Measurements from ENCODE around the gene PDGFRB. TPM values are rescaled to one million over a fixed set of nuclear protein-coding genes. Genes with fewer than 3 reads are reported as not detected.

Gene PDGFRB
- total RNA-seq, 1 donor from 2014 or later: 86.6 TPM

GRCh38 chr5:150142185-150142958, 13.3 kb downstream of the PDGFRB start:
- no peaks in the 10 kb centered on the region for H3K27me3 ChIP-seq (ENCODE audit: control insufficient read depth in 3 of 3, insufficient read depth in 3 of 3, low read length in 3 of 3)
- H3K9me3 ChIP-seq (ENCODE audit: control insufficient read depth in 3 of 3, low read length in 3 of 3): no peaks in the 10 kb centered on the region
- peaks cover 55 to 71% (median 56%) of the 10 kb centered on the region in 3 donors for H3K4me1 ChIP-seq (ENCODE audit: control insufficient read depth in 3 of 3, insufficient read depth in 3 of 3, low read length in 3 of 3)
- H3K27ac ChIP-seq (ENCODE audit: low read depth, low read length): peak overlapping the region; percentile 82
- H3K9ac ChIP-seq (ENCODE audit: low read depth in 1 of 3, low read length in 3 of 3): peak overlapping the region in 1 of 3 donors; percentile 60
- no peaks in the 10 kb centered on the region for H3K36me3 ChIP-seq (ENCODE audit: control insufficient read depth in 3 of 3, insufficient read depth in 3 of 3, low read length in 3 of 3)
- H3K4me3 ChIP-seq (ENCODE audit: low read length in 3 of 3): no peak overlapping the region

- Histone ChIP-seq H3K27me3 (ENCODE audit: control insufficient read depth in 3 of 3, insufficient read depth in 3 of 3, low read length in 3 of 3) (no peaks in the 10 kb centered on the region), H3K36me3 (ENCODE audit: control insufficient read depth in 3 of 3, insufficient read depth in 3 of 3, low read length in 3 of 3) (no peaks in the 10 kb centered on the region), H3K4me1 (ENCODE audit: control insufficient read depth in 3 of 3, insufficient read depth in 3 of 3, low read length in 3 of 3) (peaks cover 60 to 77% (median 62%) of the 10 kb centered on the region in 3 donors), H3K9ac (ENCODE audit: low read depth in 1 of 3, low read length in 3 of 3) (peak overlapping the region in 1 of 3 donors; percentile 60), H3K27ac (ENCODE audit: low read depth, low read length) (peak overlapping the region; percentile 82), H3K9me3 (ENCODE audit: control insufficient read depth in 3 of 3, low read length in 3 of 3) (no peaks in the 10 kb centered on the region), H3K4me3 (ENCODE audit: low read length in 3 of 3) (peak overlapping the region in 1 of 3 donors; percentile 13)
These were observed 14.0 kb downstream of the PDGFRB start for GRCh38 chr5:150141544-150142184.

- peak overlapping the region in 2 of 3 donors; percentile 27 to 29 for H3K4me3 ChIP-seq (ENCODE audit: low read length in 3 of 3)
- peaks cover 0 to 3% (median 0%) of the 10 kb centered on the region in 3 donors for H3K36me3 ChIP-seq (ENCODE audit: control insufficient read depth in 3 of 3, insufficient read depth in 3 of 3, low read length in 3 of 3)
- peak overlapping the region; percentile 82 for H3K27ac ChIP-seq (ENCODE audit: low read depth, low read length)
- H3K27me3 ChIP-seq (ENCODE audit: control insufficient read depth in 3 of 3, insufficient read depth in 3 of 3, low read length in 3 of 3): no peaks in the 10 kb centered on the region
- H3K9ac ChIP-seq (ENCODE audit: low read depth in 1 of 3, low read length in 3 of 3): peak overlapping the region in 1 of 3 donors; percentile 64
- no peaks in the 10 kb centered on the region for H3K9me3 ChIP-seq (ENCODE audit: control insufficient read depth in 3 of 3, low read length in 3 of 3)
- peaks cover 66 to 78% (median 70%) of the 10 kb centered on the region in 3 donors for H3K4me1 ChIP-seq (ENCODE audit: control insufficient read depth in 3 of 3, insufficient read depth in 3 of 3, low read length in 3 of 3)
These were observed 14.8 kb downstream of the PDGFRB start for GRCh38 chr5:150140830-150141229.

- Histone ChIP-seq H3K9me3 (ENCODE audit: control insufficient read depth in 3 of 3, low read length in 3 of 3) (no peaks in the 10 kb centered on the region), H3K27me3 (ENCODE audit: control insufficient read depth in 3 of 3, insufficient read depth in 3 of 3, low read length in 3 of 3) (peaks cover 0 to 5% (median 0%) of the 10 kb centered on the region in 3 donors), H3K9ac (ENCODE audit: low read depth in 1 of 3, low read length in 3 of 3) (peak overlapping the region in 1 of 3 donors; percentile 62), H3K4me3 (ENCODE audit: low read length in 3 of 3) (peak overlapping the region in 1 of 3 donors; percentile 13), H3K36me3 (ENCODE audit: control insufficient read depth in 3 of 3, insufficient read depth in 3 of 3, low read length in 3 of 3) (peaks cover 0 to 11% (median 0%) of the 10 kb centered on the region in 3 donors), H3K27ac (ENCODE audit: low read depth, low read length) (peak overlapping the region; percentile 82), H3K4me1 (ENCODE audit: control insufficient read depth in 3 of 3, insufficient read depth in 3 of 3, low read length in 3 of 3) (peaks cover 67 to 87% (median 81%) of the 10 kb centered on the region in 3 donors)
These were observed 16.3 kb downstream of the PDGFRB start for GRCh38 chr5:150139334-150139733.

- Histone ChIP-seq H3K9me3 (ENCODE audit: control insufficient read depth in 3 of 3, low read length in 3 of 3) (no peaks in the 10 kb centered on the region), H3K4me1 (ENCODE audit: control insufficient read depth in 3 of 3, insufficient read depth in 3 of 3, low read length in 3 of 3) (peaks cover 64 to 82% (median 76%) of the 10 kb centered on the region in 3 donors), H3K4me3 (ENCODE audit: low read length in 3 of 3) (no peak overlapping the region), H3K27me3 (ENCODE audit: control insufficient read depth in 3 of 3, insufficient read depth in 3 of 3, low read length in 3 of 3) (peaks cover 0 to 5% (median 0%) of the 10 kb centered on the region in 3 donors), H3K27ac (ENCODE audit: low read depth, low read length) (peak overlapping the region; percentile 82), H3K36me3 (ENCODE audit: control insufficient read depth in 3 of 3, insufficient read depth in 3 of 3, low read length in 3 of 3) (peaks cover 0 to 12% (median 2%) of the 10 kb centered on the region in 3 donors), H3K9ac (ENCODE audit: low read depth in 1 of 3, low read length in 3 of 3) (peak overlapping the region in 1 of 3 donors; percentile 62)
These were observed 16.9 kb downstream of the PDGFRB start for GRCh38 chr5:150138551-150139265.

- peaks cover 65 to 80% (median 79%) of the 10 kb centered on the region in 3 donors for H3K4me1 ChIP-seq (ENCODE audit: control insufficient read depth in 3 of 3, insufficient read depth in 3 of 3, low read length in 3 of 3)
- H3K36me3 ChIP-seq (ENCODE audit: control insufficient read depth in 3 of 3, insufficient read depth in 3 of 3, low read length in 3 of 3): peaks cover 0 to 15% (median 2%) of the 10 kb centered on the region in 3 donors
- H3K4me3 ChIP-seq (ENCODE audit: low read length in 3 of 3): no peak overlapping the region
- no peaks in the 10 kb centered on the region for H3K9me3 ChIP-seq (ENCODE audit: control insufficient read depth in 3 of 3, low read length in 3 of 3)
- peak overlapping the region in 1 of 3 donors; percentile 62 for H3K9ac ChIP-seq (ENCODE audit: low read depth in 1 of 3, low read length in 3 of 3)
- H3K27me3 ChIP-seq (ENCODE audit: control insufficient read depth in 3 of 3, insufficient read depth in 3 of 3, low read length in 3 of 3): peaks cover 0 to 5% (median 0%) of the 10 kb centered on the region in 3 donors
- H3K27ac ChIP-seq (ENCODE audit: low read depth, low read length): peak overlapping the region; percentile 82
These were observed 17.6 kb downstream of the PDGFRB start for GRCh38 chr5:150137997-150138396.

- Histone ChIP-seq H3K9me3 (ENCODE audit: control insufficient read depth in 3 of 3, low read length in 3 of 3) (no peaks in the 10 kb centered on the region), H3K36me3 (ENCODE audit: control insufficient read depth in 3 of 3, insufficient read depth in 3 of 3, low read length in 3 of 3) (peaks cover 0 to 15% (median 2%) of the 10 kb centered on the region in 3 donors), H3K4me3 (ENCODE audit: low read length in 3 of 3) (no peak overlapping the region), H3K27ac (ENCODE audit: low read depth, low read length) (peak overlapping the region; percentile 82), H3K4me1 (ENCODE audit: control insufficient read depth in 3 of 3, insufficient read depth in 3 of 3, low read length in 3 of 3) (peaks cover 67 to 82% (median 79%) of the 10 kb centered on the region in 3 donors), H3K9ac (ENCODE audit: low read depth in 1 of 3, low read length in 3 of 3) (peak overlapping the region in 1 of 3 donors; percentile 62), H3K27me3 (ENCODE audit: control insufficient read depth in 3 of 3, insufficient read depth in 3 of 3, low read length in 3 of 3) (peaks cover 0 to 5% (median 0%) of the 10 kb centered on the region in 3 donors)
These were observed 18.3 kb downstream of the PDGFRB start for GRCh38 chr5:150137168-150137957.

- Histone ChIP-seq H3K27me3 (ENCODE audit: control insufficient read depth in 3 of 3, insufficient read depth in 3 of 3, low read length in 3 of 3) (peaks cover 0 to 5% (median 0%) of the 10 kb centered on the region in 3 donors), H3K4me1 (ENCODE audit: control insufficient read depth in 3 of 3, insufficient read depth in 3 of 3, low read length in 3 of 3) (peaks cover 66 to 82% (median 76%) of the 10 kb centered on the region in 3 donors), H3K36me3 (ENCODE audit: control insufficient read depth in 3 of 3, insufficient read depth in 3 of 3, low read length in 3 of 3) (peaks cover 0 to 16% (median 2%) of the 10 kb centered on the region in 3 donors), H3K27ac (ENCODE audit: low read depth, low read length) (peak overlapping the region; percentile 82), H3K4me3 (ENCODE audit: low read length in 3 of 3) (no peak overlapping the region), H3K9me3 (ENCODE audit: control insufficient read depth in 3 of 3, low read length in 3 of 3) (no peaks in the 10 kb centered on the region), H3K9ac (ENCODE audit: low read depth in 1 of 3, low read length in 3 of 3) (peak overlapping the region in 1 of 3 donors; percentile 62)
These were observed 19.1 kb downstream of the PDGFRB start for GRCh38 chr5:150136305-150137167.
